ENCODE measurements around the gene FUT2.

FUT2 gene

DNA sequence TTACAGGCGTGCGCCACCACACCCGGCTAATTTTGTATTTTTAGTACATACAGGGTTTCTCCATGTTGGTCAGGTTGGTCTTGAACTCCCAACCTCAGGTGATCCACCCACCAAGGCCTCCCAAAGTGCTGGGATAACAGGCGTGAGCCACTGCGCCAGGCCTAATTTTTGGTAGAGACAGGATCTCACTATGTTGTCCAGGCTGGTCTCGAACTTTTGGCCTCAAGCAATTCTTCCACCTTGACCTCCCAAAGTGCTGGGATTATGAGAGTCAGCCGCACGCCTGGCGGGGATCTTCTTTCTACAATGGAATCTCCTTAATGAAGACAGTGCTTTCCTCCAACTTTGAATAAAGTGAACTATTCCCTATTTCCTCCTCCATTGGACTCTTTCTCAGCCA is 38.9 kb downstream of the FUT2 start:
- DNase-seq, result no peak

DNA sequence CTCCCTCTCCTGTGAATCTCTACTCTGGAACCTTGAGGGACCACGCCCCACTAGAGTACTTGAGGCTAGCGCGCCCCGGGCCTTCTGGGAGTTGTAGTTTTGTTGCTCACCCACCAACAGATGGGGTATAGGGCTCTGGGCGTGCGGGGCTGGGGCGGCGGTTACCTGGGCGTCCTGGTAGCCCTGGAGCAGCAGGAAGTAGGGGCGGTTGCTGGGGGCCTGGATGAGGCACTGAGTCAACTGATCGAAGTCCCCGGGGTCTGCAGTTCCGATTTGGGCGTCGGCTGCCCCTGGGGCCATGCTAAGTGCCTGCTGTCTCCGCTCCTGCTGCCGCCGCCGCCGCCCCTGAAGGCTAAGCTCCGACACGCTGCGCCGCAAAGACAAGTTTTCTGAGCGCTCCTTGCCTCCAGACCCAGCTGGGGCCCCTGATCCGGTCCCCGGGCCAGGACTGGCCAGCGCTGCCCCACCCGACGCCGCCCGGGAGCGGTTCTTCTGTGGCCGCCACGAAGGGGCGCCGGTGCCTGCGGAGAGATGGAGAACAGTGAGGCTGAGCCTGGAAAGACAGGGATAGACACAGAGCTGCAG is 39.4 kb downstream of the FUT2 start:
- DNase-seq, result no peak

DNA sequence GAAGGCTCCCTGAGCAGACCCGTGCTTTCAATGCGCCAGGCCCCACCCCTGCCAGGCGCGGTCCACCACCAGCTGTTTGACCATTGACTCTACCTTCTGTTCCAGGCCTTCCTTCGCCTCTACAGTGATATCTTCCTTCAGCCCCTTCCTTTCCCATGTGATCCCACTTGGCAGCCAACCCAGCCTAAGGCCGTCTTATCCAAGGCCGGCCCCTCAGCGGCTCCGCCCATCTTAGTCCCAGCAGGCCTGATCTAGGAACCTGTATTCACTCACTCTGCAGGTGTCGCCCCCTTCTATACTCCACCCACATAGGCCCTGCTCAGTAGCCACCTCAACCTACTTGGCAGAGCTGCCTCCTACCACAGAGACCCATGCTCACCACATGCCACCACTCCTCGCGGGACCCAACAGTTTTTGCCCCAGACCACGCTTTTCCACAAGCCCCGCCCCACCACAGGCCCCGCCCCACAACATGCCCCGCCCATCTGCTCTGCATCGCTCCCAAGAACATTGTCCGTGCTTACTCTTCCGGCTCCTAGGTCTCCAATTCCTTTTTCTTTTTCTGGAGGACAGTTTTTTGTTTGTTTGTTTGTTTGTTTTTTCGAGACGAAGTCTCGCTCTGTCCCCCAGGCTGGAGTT is 41.7 kb downstream of the FUT2 start:
- DNase-seq, result peak in 1 of 2 donors; percentile 21

DNA sequence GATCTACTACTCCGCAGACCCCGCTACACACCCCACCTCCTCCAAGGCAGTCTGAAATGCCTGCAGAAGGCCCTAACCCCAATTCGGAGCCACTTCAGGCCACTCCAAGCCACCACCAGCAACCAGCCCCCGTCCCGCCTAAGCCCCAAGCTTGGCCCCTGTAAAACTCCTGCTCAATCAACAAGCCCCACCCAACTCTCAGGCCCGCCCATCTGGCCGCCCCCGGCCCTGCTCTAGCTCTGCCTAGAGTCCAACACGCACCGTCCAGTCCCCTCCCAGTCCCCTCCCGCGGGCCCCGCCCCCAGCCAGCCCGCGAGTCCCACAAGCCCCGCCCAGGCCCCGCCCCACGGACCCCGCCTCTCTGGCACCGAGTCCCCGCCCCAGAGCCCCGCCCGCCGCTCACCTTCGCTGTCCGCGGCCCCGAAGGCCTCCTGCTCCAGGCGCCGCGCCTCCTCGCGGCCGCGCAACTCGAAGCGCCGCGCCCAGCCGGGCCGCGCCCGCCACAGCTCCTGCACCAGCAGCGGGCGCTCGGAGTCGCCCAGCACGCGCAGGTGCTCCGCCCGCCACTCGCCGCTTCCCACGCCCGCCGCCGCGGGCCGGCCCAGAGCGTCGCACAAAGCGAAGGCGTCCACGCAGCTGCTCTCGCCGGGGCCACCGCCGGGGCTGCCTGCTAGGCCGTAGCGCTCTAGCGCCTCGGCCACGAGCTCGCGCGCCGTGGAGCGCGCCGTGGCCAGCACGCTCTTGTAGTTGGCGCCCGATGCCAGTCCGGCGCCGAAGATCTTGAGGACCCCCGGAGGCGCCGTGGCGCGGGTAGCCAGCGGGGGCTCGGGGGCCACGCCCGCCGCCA is 43.0 kb downstream of the FUT2 start:
- DNase-seq, result peak; percentile 92 to 94

DNA sequence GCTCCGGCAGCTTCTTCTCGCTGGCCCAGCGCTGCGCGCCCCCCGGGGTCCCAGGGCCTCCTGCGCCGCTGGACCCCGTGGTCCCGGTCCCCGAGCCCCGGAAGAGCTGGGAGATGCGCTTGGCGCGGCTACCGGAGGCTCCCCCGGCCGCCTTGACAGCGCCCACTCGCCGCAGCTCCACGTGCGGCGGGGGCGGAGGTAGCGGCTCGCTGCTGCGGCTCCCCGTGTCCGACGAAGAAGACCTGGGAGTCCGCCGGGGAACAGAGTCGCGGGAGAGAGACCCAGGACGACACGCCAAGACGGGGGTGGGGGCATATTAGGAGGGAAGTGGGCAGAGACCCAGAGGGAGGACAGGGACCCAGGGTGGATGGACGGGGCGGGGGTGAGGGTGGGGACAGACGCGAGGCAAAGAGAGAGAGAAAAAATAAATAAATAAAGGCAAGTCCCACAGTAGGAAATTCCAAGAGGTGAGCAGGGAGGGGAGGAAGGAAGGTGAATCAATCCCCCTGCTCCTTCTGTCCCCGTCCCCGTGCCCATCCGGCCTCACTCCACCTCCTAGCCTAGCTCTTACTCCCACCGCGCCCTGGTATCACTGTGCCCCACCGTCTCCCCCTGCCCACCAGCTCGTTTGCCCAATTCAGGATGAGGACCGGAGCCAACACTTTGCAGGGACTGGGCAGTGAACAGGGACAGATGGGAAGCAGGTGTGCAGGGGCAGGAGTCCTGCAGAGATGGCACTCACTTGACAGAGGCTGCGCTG is 43.8 kb downstream of the FUT2 start:
- DNase-seq, result no peak

DNA sequence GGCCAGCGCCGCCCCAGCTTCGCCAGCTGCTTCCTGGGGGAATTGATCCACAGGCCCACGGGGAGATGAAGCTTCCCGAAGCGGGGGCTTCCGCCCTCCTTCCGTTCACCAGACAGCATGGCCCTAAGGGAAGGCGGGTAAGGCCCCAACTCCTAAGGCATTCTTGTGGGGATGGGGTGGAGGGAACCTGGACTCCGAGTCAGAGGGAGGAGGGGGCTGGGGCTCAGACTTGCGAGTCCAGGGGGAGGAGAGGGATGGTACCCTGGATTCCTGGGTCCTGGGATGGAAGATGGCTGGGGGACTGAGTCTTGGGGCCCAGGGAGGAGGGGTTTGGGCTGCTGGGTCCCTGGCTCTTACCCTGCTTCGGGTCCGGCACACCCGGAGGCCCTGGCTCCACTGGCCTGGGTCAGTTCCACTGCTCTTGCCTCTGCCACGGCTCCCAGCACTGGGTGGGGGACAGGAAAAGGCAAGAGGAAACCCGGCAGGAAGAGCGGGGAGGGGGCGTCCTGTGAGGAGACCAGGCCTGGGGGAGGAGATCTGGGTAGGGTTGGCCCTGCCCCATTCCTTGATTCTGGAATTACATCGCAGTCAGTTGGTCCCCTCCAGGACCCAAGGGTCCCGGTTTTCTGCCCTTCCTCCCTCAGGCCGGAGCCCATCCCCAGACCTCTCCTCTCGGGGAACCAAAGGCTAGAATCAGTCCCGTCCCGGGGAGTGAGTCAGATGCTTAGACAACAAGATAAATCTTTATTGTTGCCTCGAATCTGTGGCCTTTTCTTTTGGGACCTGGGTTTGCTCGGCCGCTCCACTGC is 44.6 kb downstream of the FUT2 start, which contains the start of gene RASIP1:
Gene RASIP1 (minus strand): TSS at position 447 of the 809 bp plus-strand sequence. CDS start 328 bp downstream, at position 119.
- DNase-seq, result no peak

DNA sequence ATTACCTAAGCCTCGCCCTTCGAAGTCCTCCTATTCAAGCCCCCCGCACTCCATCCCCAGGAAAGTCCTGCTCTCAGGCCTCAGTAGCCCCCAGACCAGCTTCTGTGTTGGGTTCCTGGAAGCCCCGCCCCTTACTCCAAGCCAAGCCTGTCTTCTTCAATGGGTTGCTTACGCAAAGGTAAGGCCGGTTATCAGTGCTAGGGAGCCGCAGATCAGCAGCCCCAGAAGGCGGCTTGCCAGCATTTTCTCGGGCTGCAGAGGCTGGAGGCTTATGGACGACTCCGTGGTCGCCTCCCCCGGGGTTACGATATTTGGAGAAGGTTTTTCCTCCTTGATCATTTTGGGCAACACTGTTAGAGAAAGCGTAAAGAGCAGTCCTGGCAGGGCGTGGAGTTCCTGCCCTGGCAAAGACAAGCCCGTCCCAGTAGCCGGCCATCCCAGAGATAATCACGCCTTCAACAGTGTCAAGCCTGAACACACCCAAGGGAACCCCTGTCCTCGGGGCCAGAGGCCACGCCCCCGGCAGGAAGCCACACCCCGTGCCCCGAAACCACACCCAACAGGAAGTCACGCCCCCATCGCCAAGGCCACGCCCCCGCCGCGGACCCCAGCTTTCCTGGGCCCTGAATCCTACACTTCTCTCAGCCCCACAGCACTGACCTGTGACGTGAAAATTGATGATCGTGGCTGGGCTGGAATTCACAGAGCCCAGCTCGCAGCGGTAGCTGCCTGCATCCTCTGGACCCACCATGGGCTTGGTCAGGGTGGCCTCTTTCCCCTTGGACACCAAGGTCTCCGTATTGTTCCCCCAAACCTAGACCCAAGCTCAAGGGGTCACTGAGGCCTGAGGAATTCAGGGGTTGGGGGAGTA is 45.6 kb downstream of the FUT2 start:
- DNase-seq, result peak in 1 of 2 donors; percentile 29

DNA sequence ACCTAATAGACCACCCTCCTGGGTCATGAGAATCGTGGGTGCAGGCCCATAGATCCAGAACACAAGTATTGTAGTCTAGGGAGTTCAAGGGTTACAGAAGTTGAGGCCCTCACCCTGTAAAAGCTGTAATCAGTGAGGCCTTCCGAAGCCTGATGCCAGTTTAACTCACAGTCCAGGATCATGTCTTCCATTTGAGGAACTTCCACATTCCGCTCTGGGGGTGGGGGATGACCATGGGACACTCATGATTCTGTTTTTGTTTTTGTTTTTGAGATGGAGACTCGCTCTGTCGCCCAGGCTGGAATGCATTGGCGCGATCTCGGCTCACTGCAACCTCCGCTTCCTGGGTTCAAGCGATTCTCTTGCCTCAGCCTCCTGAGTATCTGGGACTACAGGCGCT is 46.3 kb downstream of the FUT2 start:
- DNase-seq, result no peak

DNA sequence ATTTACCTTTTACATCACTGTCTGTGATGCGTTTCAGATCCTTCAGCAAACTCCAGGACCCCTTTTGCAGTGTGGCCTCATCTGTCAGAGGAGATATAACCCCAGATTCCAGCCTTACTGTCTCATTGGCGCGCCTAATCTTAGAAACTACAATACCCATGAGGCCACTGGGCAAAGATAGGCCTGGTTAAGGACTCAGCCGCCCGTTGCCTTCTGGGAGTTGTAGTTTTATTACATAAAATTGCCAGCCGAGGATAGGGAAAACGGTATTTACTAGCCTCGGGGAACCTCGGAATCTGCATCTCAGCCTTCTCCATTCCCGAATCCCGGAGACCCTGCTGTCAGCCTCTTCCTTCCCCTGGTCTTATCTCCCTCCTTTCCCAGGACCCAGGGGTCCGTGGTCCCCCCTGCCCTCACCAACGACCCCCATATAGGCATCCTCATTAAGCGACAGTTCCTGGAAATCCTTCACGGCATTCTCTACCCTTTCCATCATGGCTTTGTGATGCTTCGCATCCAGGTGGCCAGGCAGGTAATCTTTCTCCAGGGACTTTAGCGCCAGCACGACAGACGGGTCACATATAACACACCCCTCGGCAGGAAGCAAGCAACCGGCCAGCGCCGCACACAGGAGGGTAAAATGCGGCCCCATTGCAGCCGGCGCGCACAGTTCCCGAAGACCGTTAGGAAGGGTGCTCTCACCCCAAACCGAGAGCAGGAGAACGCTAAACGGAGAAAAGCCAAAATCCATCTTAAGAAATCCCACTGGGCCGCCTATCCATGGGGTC is 49.6 kb downstream of the FUT2 start:
- peak; percentile 52 to 72 for DNase-seq

DNA sequence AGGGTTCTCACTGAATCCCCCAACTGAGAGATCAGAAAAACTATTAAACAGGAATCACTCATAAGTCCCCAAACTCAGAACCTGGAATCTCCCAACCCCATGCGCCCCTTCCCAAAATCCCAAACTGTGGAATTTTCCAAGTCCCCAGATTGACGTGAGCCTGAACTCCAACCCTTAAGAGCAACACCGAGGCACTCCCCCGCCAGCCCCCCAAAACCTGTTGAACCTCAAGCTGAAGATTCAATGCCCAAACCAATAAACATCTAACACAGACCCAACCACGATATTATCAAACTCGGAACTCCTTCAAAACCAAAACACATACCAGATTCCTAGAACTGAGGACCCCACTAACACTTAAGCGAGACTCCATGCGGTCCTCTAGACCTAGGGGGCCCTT is 50.3 kb downstream of the FUT2 start:
- DNase-seq, result no peak

DNA sequence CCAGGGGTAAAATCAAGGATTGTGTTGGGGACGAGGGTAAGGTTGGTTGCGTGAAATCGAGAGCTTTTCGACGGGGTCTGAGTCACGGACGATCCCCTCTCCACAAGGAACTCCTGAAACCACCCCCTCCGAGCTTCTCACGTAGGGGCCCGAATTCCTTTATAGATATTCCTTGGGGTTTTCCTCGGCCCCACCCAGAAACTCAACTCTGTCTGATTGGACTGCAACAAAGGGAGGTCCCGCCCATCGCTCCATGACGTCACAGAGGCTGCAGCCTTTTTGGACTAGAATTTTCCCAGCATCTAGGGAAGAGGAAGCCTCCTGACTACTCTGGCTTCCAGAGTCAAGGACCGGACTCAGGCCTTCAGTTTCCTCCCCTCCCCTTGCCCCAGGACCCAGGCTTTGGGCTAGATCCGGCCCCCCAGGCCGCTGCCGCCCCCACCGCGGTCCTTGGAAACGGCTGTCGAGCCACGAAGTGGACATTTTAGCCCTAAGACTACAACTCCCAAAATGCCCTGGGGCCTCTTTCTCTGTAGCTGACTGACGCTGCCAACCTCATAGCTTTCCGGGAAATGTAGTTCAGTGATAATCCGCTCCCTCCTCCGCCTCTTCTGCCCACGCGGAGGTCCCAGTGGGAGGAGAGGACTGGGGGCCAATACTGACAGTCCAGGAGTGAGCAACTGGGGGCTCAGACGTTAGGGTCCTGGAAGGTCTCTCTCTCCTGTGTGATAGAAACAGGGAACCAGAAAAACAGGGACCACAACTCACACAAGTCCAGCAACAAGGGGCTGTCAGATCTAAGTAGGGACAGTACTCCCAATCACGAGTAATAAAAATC is 51.2 kb downstream of the FUT2 start, which contains the start of gene IZUMO1:
Gene IZUMO1 (minus strand): TSS at position 172 of the 838 bp plus-strand sequence. CDS start 1,050 bp downstream, outside the sequence.
- DNase-seq, result peak; percentile 61

DNA sequence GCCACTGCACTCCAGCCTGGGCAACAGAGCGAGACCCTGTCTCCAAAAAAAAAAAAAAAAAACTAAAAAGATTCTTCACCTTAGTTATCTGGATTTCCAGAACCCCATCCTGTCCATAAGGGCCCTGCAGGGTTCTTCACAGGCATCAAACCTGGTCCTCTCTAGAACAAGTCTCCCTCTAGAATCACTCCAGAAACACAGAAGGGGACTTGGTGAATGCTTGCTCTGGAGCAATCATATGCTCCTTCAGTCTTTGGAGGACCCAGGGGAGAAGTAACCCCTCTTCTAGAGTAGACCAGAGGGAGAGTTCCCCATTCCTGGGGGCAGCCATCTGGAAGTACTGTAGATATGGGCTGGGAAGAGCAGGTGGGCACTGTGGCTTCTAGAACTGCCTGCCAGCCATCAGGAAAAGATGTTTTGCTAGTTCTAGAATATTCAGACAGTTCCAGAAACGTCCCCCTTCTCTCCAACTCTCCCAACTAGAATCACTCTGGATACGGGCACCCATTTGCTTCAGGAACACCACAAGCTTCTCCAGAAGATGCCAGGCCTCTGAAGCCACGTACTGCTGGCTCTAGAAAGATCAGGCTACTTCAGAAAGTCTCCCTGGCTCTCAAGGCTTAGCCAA is 53.9 kb downstream of the FUT2 start:
- DNase-seq, result no peak

DNA sequence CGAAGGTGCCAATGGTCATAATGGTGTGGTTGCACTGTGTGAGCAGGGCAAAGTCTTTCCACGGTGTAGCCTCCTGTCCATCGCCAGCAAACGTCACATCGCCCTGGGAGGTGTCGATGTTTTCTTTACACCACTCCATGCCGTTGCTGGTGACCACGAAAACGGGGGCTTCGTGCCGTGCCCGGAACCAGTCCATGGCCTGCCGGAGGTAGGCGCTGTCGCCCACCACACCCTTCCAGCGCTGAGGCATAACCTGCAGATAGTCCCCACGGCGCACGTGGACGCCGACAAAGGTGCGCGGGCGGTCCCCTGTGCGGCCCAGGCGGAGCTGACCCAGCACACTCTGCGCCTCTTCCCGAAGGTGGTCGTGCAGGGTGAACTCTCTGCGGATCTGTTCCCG is 54.6 kb downstream of the FUT2 start:
- no peak for DNase-seq

DNA sequence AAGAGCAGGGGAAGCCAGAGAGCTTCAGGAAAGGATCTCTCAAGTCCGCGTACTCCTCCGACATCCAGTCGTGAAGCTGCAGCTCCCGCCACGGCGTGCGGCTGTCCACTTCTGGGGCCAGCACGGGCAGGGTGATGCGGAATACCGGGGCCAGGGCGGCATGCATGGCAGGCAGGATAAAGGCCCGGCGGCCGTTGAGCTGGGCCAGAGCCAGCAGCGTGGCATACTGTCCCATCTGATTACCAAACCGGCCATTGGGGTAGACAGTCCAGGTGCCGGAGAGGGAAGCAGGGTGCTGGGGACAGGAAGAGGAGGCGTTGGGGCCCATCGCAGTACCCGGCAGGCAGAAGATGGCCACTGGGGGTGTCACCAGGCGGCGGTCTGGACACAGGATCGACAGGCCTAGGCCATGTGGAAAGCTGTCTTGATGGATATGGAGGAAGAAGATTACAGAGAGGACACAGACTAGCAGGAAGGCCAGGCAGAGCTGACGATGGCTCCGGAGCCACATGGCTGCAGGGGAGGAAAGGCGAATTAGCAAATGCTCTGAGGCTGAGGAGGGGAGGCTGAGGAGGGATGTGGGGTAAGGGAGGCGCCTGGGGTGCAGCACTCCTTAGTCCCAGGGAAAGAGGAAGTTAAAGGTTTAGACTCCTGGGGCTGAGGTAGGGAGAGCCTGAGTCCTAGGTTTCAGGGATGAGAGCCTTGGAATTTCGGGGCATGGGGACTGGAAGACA is 55.2 kb downstream of the FUT2 start:
- DNase-seq, result no peak

DNA sequence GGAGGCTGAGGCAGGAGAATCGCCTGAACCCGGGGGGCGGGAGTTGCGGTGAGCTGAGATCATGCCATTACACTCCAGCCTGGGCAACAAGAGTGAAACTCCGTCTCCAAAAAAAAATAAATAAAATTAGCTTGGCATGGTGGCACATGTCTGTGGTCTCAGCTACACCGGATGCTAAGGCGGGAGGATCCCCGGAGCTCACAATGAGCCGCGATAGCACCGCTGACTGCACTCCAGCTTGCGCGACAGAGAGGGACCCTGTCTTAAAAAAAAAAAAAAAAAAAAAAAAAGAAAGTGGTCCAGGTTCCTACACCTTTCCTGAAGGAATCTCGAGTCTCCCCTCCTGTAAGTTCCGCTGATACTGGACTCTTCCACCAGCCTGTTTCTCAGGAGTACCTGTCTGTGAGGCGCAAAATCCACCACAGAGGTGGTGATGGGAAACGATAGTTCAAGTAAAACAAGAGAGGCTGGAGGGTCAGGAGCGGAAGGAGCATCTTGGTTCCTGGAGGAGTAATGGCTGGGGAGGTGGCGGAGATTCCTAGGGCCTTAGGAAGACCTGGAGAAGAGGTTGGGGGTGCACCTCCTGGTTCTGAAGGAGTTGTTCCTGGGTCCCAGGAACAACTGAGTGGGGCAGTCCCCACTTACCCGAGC is 56.2 kb downstream of the FUT2 start:
- no peak for DNase-seq

DNA sequence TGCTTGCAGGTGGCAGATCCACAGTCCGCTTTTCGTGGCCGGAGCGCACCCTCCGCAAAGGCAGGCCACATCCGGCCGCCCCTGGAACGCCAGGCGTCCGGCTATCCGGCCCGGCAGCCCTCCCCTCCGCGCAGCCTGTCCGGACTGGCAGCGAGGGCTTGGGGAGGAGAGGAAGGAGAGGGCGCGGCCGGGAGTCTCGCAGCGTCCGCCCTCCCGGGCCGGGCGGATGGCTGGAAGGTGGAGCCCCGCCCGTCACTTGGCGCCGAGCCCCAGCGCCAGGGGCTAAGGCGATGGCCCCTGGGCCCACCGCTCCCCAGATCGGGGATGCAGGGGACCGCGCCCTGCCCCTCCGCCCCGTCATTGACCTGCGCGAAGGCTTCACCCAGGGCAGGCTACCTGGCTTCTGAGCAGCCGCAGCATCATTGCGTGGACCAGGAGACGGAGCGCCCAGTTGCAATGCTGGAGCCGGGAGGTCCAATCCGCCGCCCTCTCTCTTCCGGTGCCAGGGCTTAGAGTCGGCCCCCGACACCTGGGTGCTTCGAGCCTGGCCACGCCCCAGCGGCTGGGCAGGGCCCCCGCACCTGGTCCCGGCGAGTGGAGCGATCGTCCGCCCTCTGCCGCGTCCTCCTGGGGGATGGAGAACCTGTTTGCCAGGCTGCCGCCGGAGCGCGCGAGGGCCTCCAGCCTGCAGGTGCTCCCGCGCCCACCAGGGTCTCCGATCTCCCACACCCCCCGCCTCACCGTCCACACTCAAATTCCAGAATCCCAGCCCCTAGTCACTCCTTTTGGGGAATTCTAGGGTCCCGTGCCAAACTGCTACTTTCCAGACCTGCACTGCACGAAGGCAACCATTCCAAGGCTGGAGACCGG is 57.0 kb downstream of the FUT2 start, which contains the start of gene FUT1:
Gene FUT1 (minus strand): TSS at position 146 of the 870 bp plus-strand sequence. CDS start 1,360 bp downstream, outside the sequence.
- peak; percentile 21 to 36 for DNase-seq

Measured in CD4-positive, alpha-beta T cell treated with Interleukin-1 beta for 1 hour (primary cell).